K562 (cell line): ENCODE results near the gene MT1X. TPM values are rescaled to one million over a fixed set of nuclear protein-coding genes. Genes with fewer than 3 reads are reported as not detected.

Experiments
- ATAC-seq: fragments of 200-7000 bp; cut with Tn5 transposase; 3 replicates; pipeline ENCODE4 v1.9.1; 2020; ENCODE audit warnings: moderate library complexity
- BruUV-seq: library from RNA; stranded (reverse); fragments of 400-500 nt; replicated peaks from 2 replicates; lab custom pipeline; 2021; lab: Mats Ljungman, UMichigan
- CTCF ChIA-PET: fragments of 300-600 bp; formaldehyde crosslinking; extraction: SDS; loops from one replicate; lab custom pipeline; 2021; ENCODE audit warnings: low intra/inter-chr PET ratio; lab: Yijun Ruan, JAX
- POLR2A ChIA-PET: fragments of 300-600, 350-650 bp; sonication (Branson Sonifier 250); formaldehyde crosslinking; extraction: SDS; loops from one replicate; lab custom pipeline; 2021; ENCODE audit warnings: antibody characterized with exemption, inconsistent platforms; lab: Yijun Ruan, JAX
- DNase-seq, 4 experiments: peaks; one replicate each; pipeline versions ENCODE4 v3.0.0 to v3.0.0-alpha.2; 2011 to 2018; ENCODE audit warnings: low spot score in 3 of 4, mixed read lengths in 3 of 4; ENCODE audit errors: extremely low read depth in 1 of 4
- FAIRE-seq: peaks from 2 replicates; lab custom pipeline; 2011; peaks lifted over from hg19 to GRCh38; lab: Jason Lieb, UNC
- H2AFZ ChIP-seq: 2 replicates; pipeline ENCODE4 v1.6.0; 2011; ENCODE audit warnings: low read depth, low read length, control low read depth, inconsistent platforms
- H3K27ac ChIP-seq: fragments of 200-600 bp; 3 replicates; pipeline ENCODE4 v1.8.0; 2011; ENCODE audit warnings: low read depth, mild to moderate bottlenecking, control low read depth, inconsistent platforms, low read length, moderate library complexity, mixed read lengths; ENCODE audit errors: extremely low read depth
- H3K27me3 ChIP-seq, 2 experiments: fragments of 300-600 bp in 1 of 2; 2 replicates in 1 of 2; 3 replicates in 1 of 2; pipeline versions ENCODE4 v1.6.0 to v1.8.0; 2011; ENCODE audit warnings: inconsistent platforms in 2 of 2, low read length in 2 of 2, mild to moderate bottlenecking in 1 of 2, mixed read lengths in 1 of 2, moderate library complexity in 1 of 2; ENCODE audit not compliant: control insufficient read depth in 2 of 2, insufficient read depth in 2 of 2
- H3K36me3 ChIP-seq: fragments of 300-600 bp; 3 replicates; pipeline ENCODE4 v1.8.0; 2011; ENCODE audit warnings: mild to moderate bottlenecking, low read length, inconsistent platforms; ENCODE audit not compliant: control insufficient read depth, insufficient read depth
- H3K4me1 ChIP-seq, 2 experiments: fragments of 200-600 bp in 1 of 2; replicated peaks in 1 of 2; 2 replicates in 1 of 2; 3 replicates in 1 of 2; pipeline versions ENCODE4 v1.5.1 to v1.8.0; 2011; ENCODE audit warnings: inconsistent platforms in 2 of 2, low read length in 2 of 2, mild to moderate bottlenecking in 1 of 2, mixed read lengths in 1 of 2, moderate library complexity in 1 of 2; ENCODE audit not compliant: control insufficient read depth in 2 of 2, insufficient read depth in 2 of 2
- H3K4me2 ChIP-seq: 2 replicates; pipeline ENCODE4 v1.6.1; 2011; ENCODE audit warnings: low read length, control low read depth, inconsistent platforms, mixed read lengths; ENCODE audit not compliant: insufficient read depth
- H3K4me3 ChIP-seq: fragments of 200-600 bp; sonication (generic), shearing (Covaris generic); 2 replicates; pipeline ENCODE4 v1.5.1; 2016; ENCODE audit warnings: control low read depth, inconsistent platforms
- H3K79me2 ChIP-seq: fragments of 200-600 bp; 3 replicates; pipeline ENCODE4 v1.8.0; 2011; ENCODE audit warnings: low read length, inconsistent platforms; ENCODE audit not compliant: control insufficient read depth, insufficient read depth
- H3K9ac ChIP-seq, 2 experiments: 2 replicates each; pipeline versions ENCODE4 v1.6.0 to v1.6.1; 2011; ENCODE audit warnings: low read depth in 2 of 2, low read length in 2 of 2, control low read depth in 1 of 2, inconsistent platforms in 1 of 2, mild to moderate bottlenecking in 1 of 2, mixed read lengths in 1 of 2; ENCODE audit not compliant: insufficient read depth in 1 of 2
- H3K9me1 ChIP-seq: one replicate; pipeline ENCODE4 v1.6.0; 2011; ENCODE audit warnings: inconsistent platforms, mild to moderate bottlenecking, low read length, moderate library complexity; ENCODE audit not compliant: control insufficient read depth, insufficient read depth
- H3K9me3 ChIP-seq: replicated peaks from 2 replicates; pipeline ENCODE4 v1.5.1; 2011; ENCODE audit warnings: low read depth, low read length, inconsistent platforms; ENCODE audit not compliant: control insufficient read depth, insufficient read depth
- H4K20me1 ChIP-seq: replicated peaks from 2 replicates; pipeline ENCODE4 v1.6.1; 2011; ENCODE audit warnings: low read length, inconsistent platforms, mixed read lengths; ENCODE audit not compliant: control insufficient read depth, insufficient read depth
- GATA2 ChIP-seq: sonication (generic); formaldehyde crosslinking; IDR thresholded peaks from 2 replicates; pipeline ENCODE4 v1.4.0; 2020; ENCODE audit warnings: mild to moderate bottlenecking, missing genetic modification reagents
- MYNN ChIP-seq, 2 experiments: sonication (generic); formaldehyde crosslinking in 1 of 2; IDR thresholded peaks; 2 replicates each; pipeline versions ENCODE4 v1.5.0 to v1.6.1; 2016 to 2020; ENCODE audit warnings: antibody characterized with exemption in 1 of 2, missing genetic modification reagents in 1 of 2
- NCOA4 ChIP-seq: fragments of 450-650 bp; IDR thresholded peaks from 2 replicates; pipeline ENCODE4 v1.6.1; 2018; ENCODE audit warnings: mild to moderate bottlenecking; ENCODE audit not compliant: partially characterized antibody
- RBM25 ChIP-seq: fragments of 200-400 bp; formaldehyde crosslinking; IDR thresholded peaks from 2 replicates; pipeline ENCODE4 v1.6.1; 2018; ENCODE audit warnings: low read length, low read depth, moderate library complexity; ENCODE audit not compliant: severe bottlenecking
- TBL1XR1 ChIP-seq, 2 experiments: IDR thresholded peaks; 2 replicates each; pipeline ENCODE4 v1.6.1; 2012; ENCODE audit warnings: improper control_type of control experiment in 2 of 2, low read length in 2 of 2, mild to moderate bottlenecking in 1 of 2
- ZFP36 ChIP-seq: fragments of 150-350 bp; IDR thresholded peaks from 2 replicates; pipeline ENCODE4 v1.6.1; 2018; ENCODE audit warnings: low read length, low read depth; ENCODE audit not compliant: partially characterized antibody
- ZNF347 ChIP-seq: fragments of 450-650 bp; formaldehyde crosslinking; IDR thresholded peaks from 2 replicates; pipeline ENCODE4 v1.4.0; 2020; ENCODE audit warnings: low read depth, mild to moderate bottlenecking, moderate library complexity
- ZNF696 ChIP-seq: fragments of 250-450 bp; sonication (Bioruptor Pico); conservative IDR thresholded peaks from 2 replicates; pipeline ENCODE4 v1.4.0; 2020; ENCODE audit warnings: mild to moderate bottlenecking, moderate library complexity
- WGBS: fragments of 100-300 bp; shearing (Covaris generic); methylation state at CpG from one replicate; pipeline ENCODE4 v1.1.6; 2016; ENCODE audit warnings: low coverage, mixed read lengths; ENCODE audit not compliant: insufficient coverage; ENCODE audit errors: missing lambda C conversion rate; 5-methylcytosine and 5-hydroxymethylcytosine counted together
- in situ Hi-C: fragments of 300-500 bp; cut with MboI; formaldehyde crosslinking; loops from 4 replicates; pipeline ENCODE4 v1.15.0; 2018; ENCODE audit warnings: inconsistent platforms, mixed read lengths
- intact Hi-C: fragments of 100-400 bp; cut with micrococcal nuclease; formaldehyde crosslinking; loops from 2 replicates; pipeline ENCODE4 v1.14.2; 2022
- polyA plus RNA-seq, 8 experiments: library from polyadenylated mRNA; depleted of rRNA in 4 of 8; stranded (reverse) in 5 of 8; unstranded in 3 of 8; fragments of >200 nt; fragmentation: Nextera tagmentation in 2 of 8; fragmentation: Illumina TruSeq in 1 of 8; extraction: Ambion mirVana in 2 of 8; extraction: Trizol in 1 of 8; gene quantifications; 2 replicates each; pipeline versions ENCODE4 v1.2.1 to v1.2.3, GENCODE V29; 2011 to 2014; ENCODE audit warnings: inconsistent platforms in 1 of 8, missing spikeins in 1 of 8
- total RNA-seq, 7 experiments: library from RNA; depleted of rRNA in 6 of 7; stranded (reverse); fragments of >200 nt in 6 of 7; fragmentation: Illumina TruSeq in 2 of 7; extraction: Trizol in 2 of 7; gene quantifications; 2 replicates each; pipeline versions ENCODE4 v1.2.1 to v1.2.3, GENCODE V29; 2011 to 2021; ENCODE audit warnings: low replicate concordance in 1 of 7
- TF ChIP-seq, protein P1 (sequence below): fragments of 450-650 bp; IDR thresholded peaks from 2 replicates; pipeline ENCODE4 v1.6.1; 2017; ENCODE audit warnings: antibody characterized with exemption, mild to moderate bottlenecking

Gene MT1X
- total and polyA plus RNA-seq, 9 of the 15 experiments (the other 6 are each of a cell fraction or from before 2014, with no cell fraction given): 4.9 to 22.8 (median 8.7) TPM

DNA sequence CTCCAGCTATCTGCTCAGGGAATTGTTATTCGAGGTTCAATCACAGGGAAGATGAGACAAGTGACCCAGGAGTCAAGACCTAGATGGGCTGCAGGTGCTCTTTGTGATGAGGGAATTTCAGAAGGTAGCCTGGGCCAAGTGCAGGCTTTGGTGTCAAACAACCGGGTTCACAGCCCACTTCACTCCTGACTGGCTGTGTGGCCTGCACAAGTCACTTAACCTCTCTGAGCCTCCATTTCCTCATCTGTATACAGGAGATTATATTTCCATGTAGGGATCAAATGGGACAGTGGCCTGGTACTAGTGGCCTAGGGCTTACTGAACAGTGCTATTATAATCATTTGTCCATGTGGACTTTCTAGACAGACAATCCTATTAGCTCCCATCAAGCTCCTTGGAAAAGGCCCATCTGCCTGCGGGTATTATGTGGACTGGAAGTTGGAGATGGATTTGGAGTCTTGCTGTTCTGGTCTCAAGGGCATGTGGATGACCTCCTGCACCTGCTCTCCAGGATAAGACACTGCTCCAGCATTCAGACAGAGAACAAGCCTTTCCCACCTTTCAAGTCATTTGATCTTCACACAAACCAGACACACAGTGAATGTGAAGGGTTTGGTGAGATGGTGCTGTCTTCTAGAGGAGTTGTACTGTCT, 3.1 kb upstream of the MT1X start:
- Histone ChIP-seq H3K27ac (no peak overlapping the region), H4K20me1 (peaks cover 3% of the 10 kb centered on the region; the same call in 1 of the 2 replicates), H3K4me3 (no peak overlapping the region), H3K4me1 (peaks cover 6 to 18% of the 10 kb centered on the region in 2 experiments; a peak in 3 of 5 replicates), H3K36me3 (no peaks in the 10 kb centered on the region), H2AFZ (no peak overlapping the region), H3K79me2 (no peaks in the 10 kb centered on the region), H3K9me3 (no peaks in the 10 kb centered on the region), H3K9ac (no peak overlapping the region), H3K4me2 (no peak overlapping the region), H3K9me1 (no peaks in the 10 kb centered on the region), H3K27me3 (peaks cover 9 to 48% of the 10 kb centered on the region in 2 experiments; a peak in 4 of 5 replicates)
- DNase-seq (no peak), ATAC-seq (no peak), FAIRE-seq (peak; percentile 19)
- ChIA-PET POLR2A (no interaction called here), CTCF (interaction anchor here (0.6 kb wide), 1 partner anchor 21 kb away, joined by 3 read pairs; no protein-coding TSS in a partner anchor)
- in situ Hi-C loops (no loop called here), intact Hi-C loops (no loop called here)
- no TSS peak for BruUV-seq
- no peak for TF ChIP-seq GATA2 (CRISPR knock-in tag)
- TF ChIP-seq ZFP36: peak; percentile 55
- TF ChIP-seq, protein P1, sequence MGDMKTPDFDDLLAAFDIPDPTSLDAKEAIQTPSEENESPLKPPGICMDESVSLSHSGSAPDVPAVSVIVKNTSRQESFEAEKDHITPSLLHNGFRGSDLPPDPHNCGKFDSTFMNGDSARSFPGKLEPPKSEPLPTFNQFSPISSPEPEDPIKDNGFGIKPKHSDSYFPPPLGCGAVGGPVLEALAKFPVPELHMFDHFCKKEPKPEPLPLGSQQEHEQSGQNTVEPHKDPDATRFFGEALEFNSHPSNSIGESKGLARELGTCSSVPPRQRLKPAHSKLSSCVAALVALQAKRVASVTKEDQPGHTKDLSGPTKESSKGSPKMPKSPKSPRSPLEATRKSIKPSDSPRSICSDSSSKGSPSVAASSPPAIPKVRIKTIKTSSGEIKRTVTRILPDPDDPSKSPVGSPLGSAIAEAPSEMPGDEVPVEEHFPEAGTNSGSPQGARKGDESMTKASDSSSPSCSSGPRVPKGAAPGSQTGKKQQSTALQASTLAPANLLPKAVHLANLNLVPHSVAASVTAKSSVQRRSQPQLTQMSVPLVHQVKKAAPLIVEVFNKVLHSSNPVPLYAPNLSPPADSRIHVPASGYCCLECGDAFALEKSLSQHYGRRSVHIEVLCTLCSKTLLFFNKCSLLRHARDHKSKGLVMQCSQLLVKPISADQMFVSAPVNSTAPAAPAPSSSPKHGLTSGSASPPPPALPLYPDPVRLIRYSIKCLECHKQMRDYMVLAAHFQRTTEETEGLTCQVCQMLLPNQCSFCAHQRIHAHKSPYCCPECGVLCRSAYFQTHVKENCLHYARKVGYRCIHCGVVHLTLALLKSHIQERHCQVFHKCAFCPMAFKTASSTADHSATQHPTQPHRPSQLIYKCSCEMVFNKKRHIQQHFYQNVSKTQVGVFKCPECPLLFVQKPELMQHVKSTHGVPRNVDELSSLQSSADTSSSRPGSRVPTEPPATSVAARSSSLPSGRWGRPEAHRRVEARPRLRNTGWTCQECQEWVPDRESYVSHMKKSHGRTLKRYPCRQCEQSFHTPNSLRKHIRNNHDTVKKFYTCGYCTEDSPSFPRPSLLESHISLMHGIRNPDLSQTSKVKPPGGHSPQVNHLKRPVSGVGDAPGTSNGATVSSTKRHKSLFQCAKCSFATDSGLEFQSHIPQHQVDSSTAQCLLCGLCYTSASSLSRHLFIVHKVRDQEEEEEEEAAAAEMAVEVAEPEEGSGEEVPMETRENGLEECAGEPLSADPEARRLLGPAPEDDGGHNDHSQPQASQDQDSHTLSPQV: no peak
- no peak for TF ChIP-seq MYNN (IDR thresholded peaks at IDR 0.05)
- no peak for TF ChIP-seq MYNN (CRISPR knock-in tag; IDR thresholded peaks at IDR 0.05)
- no peak for TF ChIP-seq ZNF347
- TF ChIP-seq RBM25: peak; percentile 61
- TF ChIP-seq ZNF696 (CRISPR knock-in tag): no peak
- TF ChIP-seq TBL1XR1 (IDR thresholded peaks at IDR 0.05; ENCODE audit: low read length in 2 of 2): no peak
- no peak for TF ChIP-seq NCOA4
- TF ChIP-seq, all 486 proteins: peak for 2
- WGBS: 0% methylated on average over 3 of the region's 3 CpGs
